K562 (cell line): ENCODE results near the gene PDZK1IP1. TPM values are rescaled to one million over a fixed set of nuclear protein-coding genes. Genes with fewer than 3 reads are reported as not detected.

Experiments
- C11orf30 ChIP-seq: fragments of 450-650 bp; IDR thresholded peaks from 2 replicates; pipeline ENCODE4 v1.6.1; 2016; ENCODE audit warnings: low read depth, mild to moderate bottlenecking
- CTBP1 ChIP-seq: fragments of 450-650 bp; IDR thresholded peaks from 2 replicates; pipeline ENCODE4 v1.6.1; 2016; ENCODE audit warnings: borderline replicate concordance
- DNMT1 ChIP-seq: fragments of 450-650 bp; IDR thresholded peaks from 2 replicates; pipeline ENCODE4 v1.6.1; 2016; ENCODE audit warnings: antibody characterized with exemption, mild to moderate bottlenecking
- GABPB2 ChIP-seq: fragments of 250-450 bp; sonication (Bioruptor Pico); conservative IDR thresholded peaks from 2 replicates; pipeline ENCODE4 v1.5.1; 2021; ENCODE audit warnings: mild to moderate bottlenecking
- JUND ChIP-seq, 2 experiments: IDR thresholded peaks; 2 replicates in 1 of 2; 3 replicates in 1 of 2; pipeline ENCODE4 v1.6.1; 2011; ENCODE audit warnings: borderline replicate concordance in 2 of 2, low read depth in 2 of 2, low read length in 2 of 2, improper control_type of control experiment in 1 of 2, missing biosample characterization in 1 of 2, missing genetic modification characterization in 1 of 2, missing genetic modification reagents in 1 of 2
- KHSRP ChIP-seq: fragments of 450-650 bp; IDR thresholded peaks from 2 replicates; pipeline ENCODE4 v1.6.1; 2017
- OTX1 ChIP-seq: fragments of 450-650 bp; formaldehyde crosslinking; IDR thresholded peaks from 2 replicates; pipeline ENCODE4 v1.4.0; 2022; ENCODE audit warnings: mild to moderate bottlenecking
- POLR2A ChIP-seq: fragments of 450-650 bp; conservative IDR thresholded peaks from 2 replicates; pipeline ENCODE4 v1.6.1; 2016
- SMARCA5 ChIP-seq: fragments of 450-650 bp; IDR thresholded peaks from 2 replicates; pipeline ENCODE4 v1.6.1; 2016
- TCF3 ChIP-seq: sonication (generic); formaldehyde crosslinking; IDR thresholded peaks from 2 replicates; pipeline ENCODE4 v1.4.0; 2020; ENCODE audit warnings: mild to moderate bottlenecking, missing genetic modification reagents
- ZBTB7A ChIP-seq: IDR thresholded peaks from 2 replicates; pipeline ENCODE4 v1.6.1; 2011; ENCODE audit warnings: low read depth, mild to moderate bottlenecking, low read length, moderate library complexity, borderline replicate concordance; ENCODE audit not compliant: control insufficient read depth
- ZNF175 ChIP-seq: fragments of 200-800 bp; sonication (Bioruptor generic); IDR thresholded peaks from 2 replicates; pipeline ENCODE4 v1.6.1; 2016; ENCODE audit warnings: low read depth, mild to moderate bottlenecking, missing genetic modification characterization, missing compliant biosample characterization
- ZNF239 ChIP-seq: fragments of 250-450 bp; sonication (Bioruptor Pico); IDR thresholded peaks from 2 replicates; pipeline ENCODE4 v1.4.0; 2020; ENCODE audit warnings: mild to moderate bottlenecking
- ZZZ3 ChIP-seq: fragments of 450-650 bp; IDR thresholded peaks from 2 replicates; pipeline ENCODE4 v1.6.1; 2016; ENCODE audit warnings: antibody characterized with exemption, mild to moderate bottlenecking, moderate library complexity
- polyA plus RNA-seq, 8 experiments: library from polyadenylated mRNA; depleted of rRNA in 4 of 8; stranded (reverse) in 5 of 8; unstranded in 3 of 8; fragments of >200 nt; fragmentation: Nextera tagmentation in 2 of 8; fragmentation: Illumina TruSeq in 1 of 8; extraction: Ambion mirVana in 2 of 8; extraction: Trizol in 1 of 8; gene quantifications; 2 replicates each; pipeline versions ENCODE4 v1.2.1 to v1.2.3, GENCODE V29; 2011 to 2014; ENCODE audit warnings: inconsistent platforms in 1 of 8, missing spikeins in 1 of 8
- total RNA-seq, 7 experiments: library from RNA; depleted of rRNA in 6 of 7; stranded (reverse); fragments of >200 nt in 6 of 7; fragmentation: Illumina TruSeq in 2 of 7; extraction: Trizol in 2 of 7; gene quantifications; 2 replicates each; pipeline versions ENCODE4 v1.2.1 to v1.2.3, GENCODE V29; 2011 to 2021; ENCODE audit warnings: low replicate concordance in 1 of 7
- TF ChIP-seq, protein P1 (sequence below): fragments of 450-650 bp; formaldehyde crosslinking; IDR thresholded peaks from 2 replicates; pipeline ENCODE4 v1.4.0; 2020; ENCODE audit warnings: mild to moderate bottlenecking, mixed read lengths
- TF ChIP-seq, protein P2 (sequence below): fragments of 200-800 bp; sonication (Bioruptor generic); IDR thresholded peaks from 2 replicates; pipeline ENCODE4 v1.6.1; 2016; ENCODE audit warnings: missing genetic modification characterization, missing compliant biosample characterization
- TF ChIP-seq, protein P3 (sequence below): fragments of 250-450 bp; sonication (Bioruptor Pico); IDR thresholded peaks from 2 replicates; pipeline ENCODE4 v1.8.0; 2022; ENCODE audit warnings: inconsistent platforms
- TF ChIP-seq, protein P4 (sequence below): fragments of 250-450 bp; sonication (Bioruptor Pico); IDR thresholded peaks from 2 replicates; pipeline ENCODE4 v1.5.0; 2021

Gene PDZK1IP1
- total and polyA plus RNA-seq, 9 of the 15 experiments (the other 6 are each of a cell fraction or from before 2014, with no cell fraction given): 0.17 to 0.68 (median 0.53) TPM; not detected in 2

DNA sequence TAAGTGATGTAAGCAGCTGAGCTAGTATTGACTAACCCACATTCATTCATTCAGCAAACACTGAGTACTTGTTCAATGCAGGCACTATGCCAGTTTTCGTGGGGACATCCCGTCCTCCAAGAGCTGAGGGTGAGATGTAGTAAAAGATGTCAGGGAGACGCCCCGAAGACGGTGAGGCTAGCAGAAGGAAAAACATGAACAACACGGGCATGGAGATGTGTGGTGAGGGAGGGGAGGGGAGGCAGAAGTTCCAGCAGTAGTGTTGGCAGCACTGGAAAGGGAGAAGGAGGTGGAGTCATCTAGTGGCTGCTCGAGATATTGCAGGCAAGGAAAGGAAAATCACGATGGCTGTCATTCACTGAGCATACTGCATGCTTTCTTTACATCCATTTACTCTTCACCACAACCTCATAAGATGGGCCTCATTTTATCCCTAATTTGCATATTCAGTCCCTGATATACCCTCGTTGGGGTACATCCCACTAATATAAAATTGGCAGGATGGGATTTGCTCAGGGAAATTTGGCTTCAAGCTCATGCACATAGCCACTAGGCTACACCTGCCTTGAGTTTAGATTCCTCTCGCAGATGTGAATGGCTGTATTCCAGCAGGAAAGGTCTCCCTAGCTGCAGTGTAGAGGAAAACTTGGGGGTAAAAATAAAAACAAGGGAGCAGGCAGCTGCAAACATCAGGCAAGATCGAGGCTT, 14.5 kb downstream of the PDZK1IP1 start (continued):
- TF ChIP-seq ZBTB7A: no peak
- peak; percentile 48; the same call in 1 of the 2 replicates for TF ChIP-seq CTBP1
- TF ChIP-seq C11orf30: no peak
- no peak for TF ChIP-seq TCF3 (CRISPR knock-in tag)
- TF ChIP-seq ZNF175 (CRISPR knock-in tag): no peak
- TF ChIP-seq DNMT1: no peak
- peak; percentile 79 for TF ChIP-seq SMARCA5
- TF ChIP-seq, protein P1, sequence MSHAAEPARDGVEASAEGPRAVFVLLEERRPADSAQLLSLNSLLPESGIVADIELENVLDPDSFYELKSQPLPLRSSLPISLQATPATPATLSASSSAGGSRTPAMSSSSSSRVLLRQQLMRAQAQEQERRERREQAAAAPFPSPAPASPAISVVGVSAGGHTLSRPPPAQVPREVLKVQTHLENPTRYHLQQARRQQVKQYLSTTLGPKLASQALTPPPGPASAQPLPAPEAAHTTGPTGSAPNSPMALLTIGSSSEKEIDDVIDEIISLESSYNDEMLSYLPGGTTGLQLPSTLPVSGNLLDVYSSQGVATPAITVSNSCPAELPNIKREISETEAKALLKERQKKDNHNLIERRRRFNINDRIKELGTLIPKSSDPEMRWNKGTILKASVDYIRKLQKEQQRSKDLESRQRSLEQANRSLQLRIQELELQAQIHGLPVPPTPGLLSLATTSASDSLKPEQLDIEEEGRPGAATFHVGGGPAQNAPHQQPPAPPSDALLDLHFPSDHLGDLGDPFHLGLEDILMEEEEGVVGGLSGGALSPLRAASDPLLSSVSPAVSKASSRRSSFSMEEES (CRISPR knock-in tag): no peak
- TF ChIP-seq, protein P2, sequence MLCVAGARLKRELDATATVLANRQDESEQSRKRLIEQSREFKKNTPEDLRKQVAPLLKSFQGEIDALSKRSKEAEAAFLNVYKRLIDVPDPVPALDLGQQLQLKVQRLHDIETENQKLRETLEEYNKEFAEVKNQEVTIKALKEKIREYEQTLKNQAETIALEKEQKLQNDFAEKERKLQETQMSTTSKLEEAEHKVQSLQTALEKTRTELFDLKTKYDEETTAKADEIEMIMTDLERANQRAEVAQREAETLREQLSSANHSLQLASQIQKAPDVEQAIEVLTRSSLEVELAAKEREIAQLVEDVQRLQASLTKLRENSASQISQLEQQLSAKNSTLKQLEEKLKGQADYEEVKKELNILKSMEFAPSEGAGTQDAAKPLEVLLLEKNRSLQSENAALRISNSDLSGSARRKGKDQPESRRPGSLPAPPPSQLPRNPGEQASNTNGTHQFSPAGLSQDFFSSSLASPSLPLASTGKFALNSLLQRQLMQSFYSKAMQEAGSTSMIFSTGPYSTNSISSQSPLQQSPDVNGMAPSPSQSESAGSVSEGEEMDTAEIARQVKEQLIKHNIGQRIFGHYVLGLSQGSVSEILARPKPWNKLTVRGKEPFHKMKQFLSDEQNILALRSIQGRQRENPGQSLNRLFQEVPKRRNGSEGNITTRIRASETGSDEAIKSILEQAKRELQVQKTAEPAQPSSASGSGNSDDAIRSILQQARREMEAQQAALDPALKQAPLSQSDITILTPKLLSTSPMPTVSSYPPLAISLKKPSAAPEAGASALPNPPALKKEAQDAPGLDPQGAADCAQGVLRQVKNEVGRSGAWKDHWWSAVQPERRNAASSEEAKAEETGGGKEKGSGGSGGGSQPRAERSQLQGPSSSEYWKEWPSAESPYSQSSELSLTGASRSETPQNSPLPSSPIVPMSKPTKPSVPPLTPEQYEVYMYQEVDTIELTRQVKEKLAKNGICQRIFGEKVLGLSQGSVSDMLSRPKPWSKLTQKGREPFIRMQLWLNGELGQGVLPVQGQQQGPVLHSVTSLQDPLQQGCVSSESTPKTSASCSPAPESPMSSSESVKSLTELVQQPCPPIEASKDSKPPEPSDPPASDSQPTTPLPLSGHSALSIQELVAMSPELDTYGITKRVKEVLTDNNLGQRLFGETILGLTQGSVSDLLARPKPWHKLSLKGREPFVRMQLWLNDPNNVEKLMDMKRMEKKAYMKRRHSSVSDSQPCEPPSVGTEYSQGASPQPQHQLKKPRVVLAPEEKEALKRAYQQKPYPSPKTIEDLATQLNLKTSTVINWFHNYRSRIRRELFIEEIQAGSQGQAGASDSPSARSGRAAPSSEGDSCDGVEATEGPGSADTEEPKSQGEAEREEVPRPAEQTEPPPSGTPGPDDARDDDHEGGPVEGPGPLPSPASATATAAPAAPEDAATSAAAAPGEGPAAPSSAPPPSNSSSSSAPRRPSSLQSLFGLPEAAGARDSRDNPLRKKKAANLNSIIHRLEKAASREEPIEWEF (CRISPR knock-in tag): no peak
- TF ChIP-seq GABPB2: no peak
- 0 out of 2 replicates have a peak, but pooled peaks have one; percentile 6 for TF ChIP-seq JUND (IDR thresholded peaks at IDR 0.05; ENCODE audit: borderline replicate concordance, low read depth, low read length)
- TF ChIP-seq JUND (tag; IDR thresholded peaks at IDR 0.05; ENCODE audit: borderline replicate concordance, low read depth, low read length): peak; percentile 28; the same call in 1 of the 3 replicates
- TF ChIP-seq, protein P3, sequence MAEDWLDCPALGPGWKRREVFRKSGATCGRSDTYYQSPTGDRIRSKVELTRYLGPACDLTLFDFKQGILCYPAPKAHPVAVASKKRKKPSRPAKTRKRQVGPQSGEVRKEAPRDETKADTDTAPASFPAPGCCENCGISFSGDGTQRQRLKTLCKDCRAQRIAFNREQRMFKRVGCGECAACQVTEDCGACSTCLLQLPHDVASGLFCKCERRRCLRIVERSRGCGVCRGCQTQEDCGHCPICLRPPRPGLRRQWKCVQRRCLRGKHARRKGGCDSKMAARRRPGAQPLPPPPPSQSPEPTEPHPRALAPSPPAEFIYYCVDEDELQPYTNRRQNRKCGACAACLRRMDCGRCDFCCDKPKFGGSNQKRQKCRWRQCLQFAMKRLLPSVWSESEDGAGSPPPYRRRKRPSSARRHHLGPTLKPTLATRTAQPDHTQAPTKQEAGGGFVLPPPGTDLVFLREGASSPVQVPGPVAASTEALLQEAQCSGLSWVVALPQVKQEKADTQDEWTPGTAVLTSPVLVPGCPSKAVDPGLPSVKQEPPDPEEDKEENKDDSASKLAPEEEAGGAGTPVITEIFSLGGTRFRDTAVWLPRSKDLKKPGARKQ (CRISPR knock-in tag): no peak
- no peak for TF ChIP-seq POLR2A
- no peak for TF ChIP-seq KHSRP
- TF ChIP-seq ZNF239 (CRISPR knock-in tag): no peak
- no peak for TF ChIP-seq ZZZ3
- TF ChIP-seq, protein P4, sequence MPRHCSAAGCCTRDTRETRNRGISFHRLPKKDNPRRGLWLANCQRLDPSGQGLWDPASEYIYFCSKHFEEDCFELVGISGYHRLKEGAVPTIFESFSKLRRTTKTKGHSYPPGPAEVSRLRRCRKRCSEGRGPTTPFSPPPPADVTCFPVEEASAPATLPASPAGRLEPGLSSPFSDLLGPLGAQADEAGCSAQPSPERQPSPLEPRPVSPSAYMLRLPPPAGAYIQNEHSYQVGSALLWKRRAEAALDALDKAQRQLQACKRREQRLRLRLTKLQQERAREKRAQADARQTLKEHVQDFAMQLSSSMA (CRISPR knock-in tag): no peak
- TF ChIP-seq OTX1 (CRISPR knock-in tag): peak; percentile 86
